SK-N-SH treated with all-trans-retinoic acid at 6 μM for 48 hours (cell line): ENCODE results near the gene MYO5B.

ENCODE experiments used
- ATAC-seq: fragments of 200-7000 bp; cut with Tn5 transposase; 3 replicates; pipeline ENCODE4 v1.9.1; 2020; ENCODE audit warnings: mild to moderate bottlenecking, moderate library complexity
- ARNTL ChIP-seq: fragments of 450-650 bp; formaldehyde crosslinking; IDR thresholded peaks from 2 replicates; pipeline ENCODE4 v1.5.0; 2020; ENCODE audit warnings: low read depth, mild to moderate bottlenecking, moderate library complexity, borderline replicate concordance
- BACH2 ChIP-seq: fragments of 250-450 bp; sonication (Bioruptor Pico); IDR thresholded peaks from 2 replicates; pipeline ENCODE4 v1.9.0; 2021; ENCODE audit warnings: mild to moderate bottlenecking, borderline replicate concordance
- CREB5 ChIP-seq: fragments of 250-450 bp; sonication (Bioruptor Pico); IDR thresholded peaks from 2 replicates; pipeline ENCODE4 v1.5.1; 2020; ENCODE audit warnings: low read depth, mild to moderate bottlenecking, moderate library complexity
- CSDC2 ChIP-seq: fragments of 250-450 bp; sonication (Bioruptor Pico); IDR thresholded peaks from 2 replicates; pipeline ENCODE4 v1.5.0; 2020; ENCODE audit warnings: mild to moderate bottlenecking, moderate library complexity
- ESRRG ChIP-seq: fragments of 250-450 bp; sonication (Bioruptor Pico); IDR thresholded peaks from 2 replicates; pipeline ENCODE4 v1.6.1; 2021; ENCODE audit warnings: mild to moderate bottlenecking
- GLIS3 ChIP-seq: fragments of 250-450 bp; sonication (Bioruptor Pico); IDR thresholded peaks from 2 replicates; pipeline ENCODE4 v1.5.0; 2020; ENCODE audit warnings: mild to moderate bottlenecking, moderate library complexity
- ISL1 ChIP-seq: fragments of 250-450 bp; sonication (Bioruptor Pico); IDR thresholded peaks from 2 replicates; pipeline ENCODE4 v2.1.2; 2022; ENCODE audit warnings: mild to moderate bottlenecking, moderate library complexity
- OSR1 ChIP-seq: fragments of 250-450 bp; sonication (Bioruptor Pico); IDR thresholded peaks from 2 replicates; pipeline ENCODE4 v1.8.0; 2022; ENCODE audit warnings: moderate library complexity, mild to moderate bottlenecking, inconsistent platforms
- PATZ1 ChIP-seq: fragments of 250-450 bp; sonication (Bioruptor Pico); IDR thresholded peaks from 2 replicates; pipeline ENCODE4 v1.8.0; 2020; ENCODE audit warnings: mild to moderate bottlenecking, moderate library complexity, borderline replicate concordance
- POU6F1 ChIP-seq: fragments of 250-450 bp; sonication (Bioruptor Pico); IDR thresholded peaks from 2 replicates; pipeline ENCODE4 v1.8.0; 2021; ENCODE audit warnings: low read depth, mild to moderate bottlenecking, moderate library complexity, borderline replicate concordance
- PPARA ChIP-seq: fragments of 250-450 bp; sonication (Bioruptor Pico); IDR thresholded peaks from 2 replicates; pipeline ENCODE4 v1.5.0; 2020; ENCODE audit warnings: mild to moderate bottlenecking, borderline replicate concordance
- RARB ChIP-seq: fragments of 250-450 bp; sonication (Bioruptor Pico); IDR thresholded peaks from 2 replicates; pipeline ENCODE4 v1.8.0; 2021; ENCODE audit warnings: mild to moderate bottlenecking, moderate library complexity
- SNAI2 ChIP-seq: fragments of 250-450 bp; sonication (Bioruptor Pico); IDR thresholded peaks from 2 replicates; pipeline ENCODE4 v1.5.0; 2020; ENCODE audit warnings: mild to moderate bottlenecking, moderate library complexity
- TCF4 ChIP-seq: fragments of 250-450 bp; sonication (Bioruptor Pico); IDR thresholded peaks from 2 replicates; pipeline ENCODE4 v1.8.0; 2021; ENCODE audit warnings: mild to moderate bottlenecking, moderate library complexity, borderline replicate concordance
- TOX ChIP-seq: fragments of 250-450 bp; sonication (Bioruptor Pico); IDR thresholded peaks from 2 replicates; pipeline ENCODE4 v1.8.0; 2021; ENCODE audit warnings: mild to moderate bottlenecking, moderate library complexity, borderline replicate concordance
- TSHZ2 ChIP-seq: fragments of 250-450 bp; sonication (Bioruptor Pico); IDR thresholded peaks from 2 replicates; pipeline ENCODE4 v1.5.0; 2020; ENCODE audit warnings: mild to moderate bottlenecking, moderate library complexity
- ZC3H10 ChIP-seq: fragments of 250-450 bp; sonication (Bioruptor Pico); IDR thresholded peaks from 2 replicates; pipeline ENCODE4 v1.5.1; 2021; ENCODE audit warnings: mild to moderate bottlenecking, moderate library complexity
- ZFP3 ChIP-seq: fragments of 250-450 bp; sonication (Bioruptor Pico); IDR thresholded peaks from 2 replicates; pipeline ENCODE4 v1.5.0; 2020; ENCODE audit warnings: mild to moderate bottlenecking, moderate library complexity
- ZFP30 ChIP-seq: fragments of 450-650 bp; formaldehyde crosslinking; IDR thresholded peaks from 2 replicates; pipeline ENCODE4 v1.5.0; 2022; ENCODE audit warnings: mild to moderate bottlenecking, moderate library complexity
- ZNF565 ChIP-seq: fragments of 450-650 bp; formaldehyde crosslinking; conservative IDR thresholded peaks from 2 replicates; pipeline ENCODE4 v1.5.0; 2020; ENCODE audit warnings: low read depth, mild to moderate bottlenecking, moderate library complexity
- ZNF8 ChIP-seq: fragments of 450-650 bp; formaldehyde crosslinking; IDR thresholded peaks from 2 replicates; pipeline ENCODE4 v1.5.0; 2020; ENCODE audit warnings: mild to moderate bottlenecking, moderate library complexity

The MYO5B gene

GRCh38 chr18:50056185-50056584, 138.8 kb downstream of the MYO5B start:
- no peak for ATAC-seq

GRCh38 chr18:50055488-50055887, 139.5 kb downstream of the MYO5B start:
- no peak for ATAC-seq
- TF ChIP-seq BACH2 (CRISPR knock-in tag) = no peak
- TF ChIP-seq RARB = no peak
- TF ChIP-seq POU6F1 (CRISPR knock-in tag) = no peak
- TF ChIP-seq CSDC2 = no peak
- no peak for TF ChIP-seq ZC3H10
- no peak for TF ChIP-seq ISL1 (CRISPR knock-in tag)
- TF ChIP-seq CREB5 (CRISPR knock-in tag) = no peak
- no peak for TF ChIP-seq PATZ1
- TF ChIP-seq ESRRG (CRISPR knock-in tag) = no peak
- TF ChIP-seq TSHZ2 (CRISPR knock-in tag) = no peak
- no peak for TF ChIP-seq PPARA (CRISPR knock-in tag)
- TF ChIP-seq ZFP3 (CRISPR knock-in tag) = no peak
- TF ChIP-seq GLIS3 (CRISPR knock-in tag) = no peak
- TF ChIP-seq ZNF565 = no peak
- no peak for TF ChIP-seq ZFP30 (CRISPR knock-in tag)
- TF ChIP-seq OSR1 (CRISPR knock-in tag) = no peak

More at GRCh38 chr18:50056185-50056584, 138.8 kb downstream of the MYO5B start:
- TF ChIP-seq PPARA (CRISPR knock-in tag) (no peak), POU6F1 (CRISPR knock-in tag) (no peak), TCF4 (CRISPR knock-in tag) (no peak), ZC3H10 (no peak), RARB (no peak), ESRRG (CRISPR knock-in tag) (no peak), ISL1 (CRISPR knock-in tag) (no peak)

- ATAC-seq = no peak
- TF ChIP-seq CSDC2 (no peak), PPARA (CRISPR knock-in tag) (no peak), OSR1 (CRISPR knock-in tag) (no peak), POU6F1 (CRISPR knock-in tag) (no peak), GLIS3 (CRISPR knock-in tag) (no peak), TOX (CRISPR knock-in tag) (no peak), ARNTL (no peak), PATZ1 (no peak), RARB (no peak), CREB5 (CRISPR knock-in tag) (no peak), ZNF8 (no peak), ESRRG (CRISPR knock-in tag) (no peak), ZC3H10 (no peak), ZFP3 (CRISPR knock-in tag) (no peak), SNAI2 (CRISPR knock-in tag) (no peak), TCF4 (CRISPR knock-in tag) (no peak), ZNF565 (no peak), BACH2 (CRISPR knock-in tag) (no peak), ZFP30 (CRISPR knock-in tag) (no peak)
- TF ChIP-seq, all 23 proteins: peak for 0
These were observed 141.8 kb downstream of the MYO5B start for GRCh38 chr18:50053111-50053510.
